SU-DHL-6 (cell line): ENCODE data around the gene ANXA2.

Experiments used
- H2AFZ ChIP-seq: fragments of 200-600 bp; sonication (generic); 2 replicates; pipeline ENCODE4 v1.6.1; 2014; ENCODE audit warnings: low read depth, mild to moderate bottlenecking, moderate library complexity, mixed read lengths, antibody characterized with exemption, low read length; ENCODE audit not compliant: severe bottlenecking
- H3F3A ChIP-seq: fragments of 200-600 bp; shearing (Covaris generic); 2 replicates; pipeline ENCODE4 v1.6.0; 2016; ENCODE audit warnings: antibody characterized with exemption, mild to moderate bottlenecking; ENCODE audit not compliant: insufficient read depth
- H3K27ac ChIP-seq: fragments of 200-600 bp; sonication (generic); 2 replicates; pipeline ENCODE4 v1.5.1; 2016; ENCODE audit warnings: low read depth, mild to moderate bottlenecking, low read length, moderate library complexity, mixed read lengths
- H3K27me3 ChIP-seq: fragments of 200-600 bp; sonication (generic), shearing (Covaris generic); 2 replicates; pipeline ENCODE4 v1.6.0; 2014; ENCODE audit warnings: mild to moderate bottlenecking, low read length
- H3K36me3 ChIP-seq: fragments of 200-600 bp; sonication (generic); 2 replicates; pipeline ENCODE4 v1.6.1; 2014; ENCODE audit warnings: mild to moderate bottlenecking, low read length, mixed read lengths
- H3K4me2 ChIP-seq: fragments of 300-600, 200-600 bp; shearing (Covaris generic), sonication (generic); 2 replicates; pipeline ENCODE4 v1.6.0; 2014; ENCODE audit warnings: low read length, low read depth, mild to moderate bottlenecking; ENCODE audit not compliant: poor library complexity, severe bottlenecking
- H3K4me3 ChIP-seq: fragments of 200-600 bp; sonication (generic); 2 replicates; pipeline ENCODE4 v1.5.1; 2014; ENCODE audit warnings: antibody characterized with exemption, low read length, mild to moderate bottlenecking, mixed read lengths; ENCODE audit not compliant: insufficient read depth, poor library complexity, severe bottlenecking
- H3K79me2 ChIP-seq: fragments of 200-600 bp; sonication (generic); 2 replicates; pipeline ENCODE4 v1.6.1; 2014; ENCODE audit warnings: mild to moderate bottlenecking, low read length, moderate library complexity; ENCODE audit not compliant: insufficient read depth
- H3K9ac ChIP-seq: fragments of 200-600 bp; sonication (generic); 2 replicates; pipeline ENCODE4 v1.7.0; 2014; ENCODE audit warnings: mild to moderate bottlenecking, low read length
- H3K9me2 ChIP-seq: fragments of 200-600 bp; sonication (generic); replicated peaks from 2 replicates; pipeline ENCODE4 v1.6.1; 2014; ENCODE audit warnings: low read length; ENCODE audit not compliant: insufficient read depth
- H3K9me3 ChIP-seq: fragments of 200-600 bp; sonication (generic); 2 replicates; pipeline ENCODE4 v1.6.1; 2014; ENCODE audit warnings: low read length, mixed read lengths; ENCODE audit not compliant: insufficient read depth
- H4K20me1 ChIP-seq: fragments of 200-600 bp; sonication (generic); 2 replicates; pipeline ENCODE4 v1.6.1; 2014; ENCODE audit warnings: low read depth, mild to moderate bottlenecking, antibody characterized with exemption, low read length, moderate library complexity, mixed read lengths
- CTCF ChIP-seq: fragments of 200-600 bp; sonication (generic); IDR thresholded peaks from one replicate; pipeline ENCODE4 v1.5.1; 2017; ENCODE audit warnings: antibody characterized with exemption, mild to moderate bottlenecking, low read length, moderate library complexity; ENCODE audit not compliant: insufficient read depth, poor library complexity, severe bottlenecking
- EZH2phosphoT487 ChIP-seq: fragments of 200-600 bp; sonication (generic), shearing (Covaris generic); conservative IDR thresholded peaks from 2 replicates; pipeline ENCODE4 v1.6.1; 2018; ENCODE audit warnings: mild to moderate bottlenecking, antibody characterized with exemption, low read length, moderate library complexity, mixed read lengths

ANXA2 gene

GRCh38 chr15:60396100-60396499 is 1.7 kb downstream of the ANXA2 start:
- TF ChIP-seq CTCF = no peak
- no peak for TF ChIP-seq EZH2phosphoT487
- Histone ChIP-seq H3K4me3 (no peak overlapping the region), H4K20me1 (no peaks in the 10 kb centered on the region), H3K9me2 (no peaks in the 10 kb centered on the region), H3K79me2 (no peaks in the 10 kb centered on the region), H2AFZ (no peak overlapping the region), H3F3A (no peaks in the 10 kb centered on the region), H3K9me3 (no peaks in the 10 kb centered on the region), H3K4me2 (no peak overlapping the region), H3K9ac (no peak overlapping the region), H3K27me3 (no peaks in the 10 kb centered on the region), H3K27ac (no peak overlapping the region), H3K36me3 (no peaks in the 10 kb centered on the region)

- H4K20me1 ChIP-seq = no peaks in the 10 kb centered on the region
- no peak overlapping the region for H3K4me2 ChIP-seq
- no peaks in the 10 kb centered on the region for H3K9me3 ChIP-seq
- no peak overlapping the region for H3K4me3 ChIP-seq
- H3K79me2 ChIP-seq = no peaks in the 10 kb centered on the region
- no peak for TF ChIP-seq EZH2phosphoT487
- TF ChIP-seq CTCF = no peak
- H3K36me3 ChIP-seq = no peaks in the 10 kb centered on the region
- no peak overlapping the region for H3K27ac ChIP-seq
- H2AFZ ChIP-seq = no peak overlapping the region
- H3K9me2 ChIP-seq = no peaks in the 10 kb centered on the region
- no peaks in the 10 kb centered on the region for H3K27me3 ChIP-seq
- no peaks in the 10 kb centered on the region for H3F3A ChIP-seq
- no peak overlapping the region for H3K9ac ChIP-seq
Observed at GRCh38 chr15:60395276-60396011, 2.3 kb downstream of the ANXA2 start.

GRCh38 chr15:60394689-60395097 is 3.1 kb downstream of the ANXA2 start:
- no peak for TF ChIP-seq EZH2phosphoT487
- TF ChIP-seq CTCF = no peak
- Histone ChIP-seq H3K36me3 (no peaks in the 10 kb centered on the region), H2AFZ (no peak overlapping the region), H3K9me2 (no peaks in the 10 kb centered on the region), H3K79me2 (no peaks in the 10 kb centered on the region), H4K20me1 (no peaks in the 10 kb centered on the region), H3K9ac (no peak overlapping the region), H3K27me3 (no peaks in the 10 kb centered on the region), H3K9me3 (no peaks in the 10 kb centered on the region), H3K4me2 (no peak overlapping the region), H3F3A (no peaks in the 10 kb centered on the region), H3K4me3 (no peak overlapping the region), H3K27ac (no peak overlapping the region)
